OCI-LY3 (cell line): ENCODE measurements around the gene ZNF831.

Experiments
- H2AFZ ChIP-seq: fragments of 200-600, 300-600 bp; shearing (Covaris generic); 2 replicates; pipeline ENCODE4 v1.6.0; 2014; ENCODE audit warnings: antibody characterized with exemption, low read depth, low read length
- H3K27ac ChIP-seq: fragments of 200-600, 300-600 bp; sonication (generic); 2 replicates; pipeline ENCODE4 v1.5.1; 2014; ENCODE audit warnings: mild to moderate bottlenecking, low read length, moderate library complexity, mixed read lengths
- H3K27me3 ChIP-seq: fragments of 200-600, 300-600 bp; sonication (generic); 2 replicates; pipeline ENCODE4 v1.6.1; 2014; ENCODE audit warnings: low read depth, low read length, mixed read lengths
- H3K36me3 ChIP-seq: fragments of 200-600, 300-600 bp; sonication (generic); replicated peaks from 2 replicates; pipeline ENCODE3; 2014; ENCODE audit warnings: low read depth, low read length, mixed read lengths
- H3K4me1 ChIP-seq: fragments of 300-600, 200-600 bp; sonication (generic); 2 replicates; pipeline ENCODE4 v1.6.1; 2014; ENCODE audit warnings: low read length, mixed read lengths
- H3K4me2 ChIP-seq: fragments of 200-600, 300-600 bp; sonication (generic); 2 replicates; pipeline ENCODE4 v1.6.1; 2014; ENCODE audit warnings: low read length, mixed read lengths
- H3K4me3 ChIP-seq: fragments of 300-600, 200-600 bp; sonication (generic); 2 replicates; pipeline ENCODE4 v1.5.1; 2014; ENCODE audit warnings: antibody characterized with exemption, mild to moderate bottlenecking, low read length, moderate library complexity
- H3K79me2 ChIP-seq: fragments of 300-600, 200-600 bp; shearing (Covaris generic); 2 replicates; pipeline ENCODE4 v1.6.1; 2014; ENCODE audit warnings: mild to moderate bottlenecking, low read length, mixed read lengths
- H3K9ac ChIP-seq: fragments of 300-600, 200-600 bp; shearing (Covaris generic); 2 replicates; pipeline ENCODE4 v1.6.0; 2014; ENCODE audit warnings: mild to moderate bottlenecking, low read length, moderate library complexity
- H3K9me3 ChIP-seq: fragments of 200-600, 300-600 bp; shearing (Covaris generic); 2 replicates; pipeline ENCODE4 v1.6.1; 2014; ENCODE audit warnings: low read length, mixed read lengths; ENCODE audit not compliant: insufficient read depth
- H4K20me1 ChIP-seq: fragments of 200-600, 300-600 bp; sonication (generic); 2 replicates; pipeline ENCODE4 v1.6.1; 2016; ENCODE audit warnings: low read length, mixed read lengths; ENCODE audit not compliant: insufficient read depth
- CTCF ChIP-seq: fragments of 200-600, 300-600 bp; sonication (generic); IDR thresholded peaks from 2 replicates; pipeline ENCODE4 v1.5.1; 2014; ENCODE audit warnings: antibody characterized with exemption, low read length, low read depth
- EZH2phosphoT487 ChIP-seq: fragments of 200-600 bp; shearing (Covaris generic); IDR thresholded peaks from 2 replicates; pipeline ENCODE4 v1.6.1; 2018; ENCODE audit warnings: antibody characterized with exemption, mixed run types, low read depth

Gene ZNF831

DNA sequence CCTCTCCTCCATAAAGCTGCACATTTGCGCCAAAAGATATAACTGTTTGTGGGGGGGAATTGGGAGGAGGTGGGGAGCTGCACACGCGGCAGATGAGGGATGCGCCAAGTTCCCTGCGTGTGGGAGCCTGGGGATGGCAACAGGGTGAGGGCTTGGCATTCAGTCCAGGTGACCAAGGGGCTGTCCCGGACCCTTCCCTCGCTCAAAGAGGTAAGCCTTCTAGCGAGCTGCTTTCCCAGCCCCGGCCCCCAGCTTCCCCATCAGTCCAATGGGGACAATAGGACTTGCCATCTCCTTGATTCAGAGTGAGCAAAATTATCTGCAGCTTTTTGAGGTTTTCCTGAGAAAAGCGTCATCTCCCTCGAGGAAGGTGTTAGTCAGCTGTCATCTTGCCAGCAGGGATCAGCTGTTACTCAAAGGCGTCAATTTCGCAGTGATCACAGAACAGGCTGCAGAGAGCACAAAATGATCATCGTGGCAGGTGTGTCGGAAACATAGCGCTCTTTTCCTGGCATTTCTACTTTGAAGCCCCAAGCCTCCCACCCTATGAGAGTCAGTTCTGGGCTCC is 21.3 kb downstream of the ZNF831 start:
- H3K9ac ChIP-seq: no peak overlapping the region
- no peak overlapping the region for H3K4me2 ChIP-seq
- no peaks in the 10 kb centered on the region for H3K36me3 ChIP-seq
- H3K27ac ChIP-seq: no peak overlapping the region
- no peak overlapping the region for H2AFZ ChIP-seq
- peaks cover 10% of the 10 kb centered on the region; the same call in 1 of the 2 replicates for H3K27me3 ChIP-seq
- no peak for TF ChIP-seq EZH2phosphoT487
- TF ChIP-seq CTCF: no peak
- H3K4me3 ChIP-seq: no peak overlapping the region
- H4K20me1 ChIP-seq: no peaks in the 10 kb centered on the region
- peaks cover 6% of the 10 kb centered on the region; the same call in 1 of the 2 replicates for H3K4me1 ChIP-seq
- no peaks in the 10 kb centered on the region for H3K79me2 ChIP-seq
- H3K9me3 ChIP-seq: no peaks in the 10 kb centered on the region

GRCh38 chr20:59185809-59186208 is 22.2 kb downstream of the ZNF831 start:
- Histone ChIP-seq H3K9me3 (no peaks in the 10 kb centered on the region), H3K79me2 (no peaks in the 10 kb centered on the region), H3K4me2 (no peak overlapping the region), H3K27me3 (peaks cover 12% of the 10 kb centered on the region; the same call in 1 of the 2 replicates), H3K36me3 (no peaks in the 10 kb centered on the region), H3K27ac (no peak overlapping the region), H3K4me1 (peaks cover 6% of the 10 kb centered on the region; the same call in 1 of the 2 replicates), H3K4me3 (no peak overlapping the region), H3K9ac (no peak overlapping the region), H2AFZ (no peak overlapping the region), H4K20me1 (no peaks in the 10 kb centered on the region)
- TF ChIP-seq CTCF: no peak
- no peak for TF ChIP-seq EZH2phosphoT487

DNA sequence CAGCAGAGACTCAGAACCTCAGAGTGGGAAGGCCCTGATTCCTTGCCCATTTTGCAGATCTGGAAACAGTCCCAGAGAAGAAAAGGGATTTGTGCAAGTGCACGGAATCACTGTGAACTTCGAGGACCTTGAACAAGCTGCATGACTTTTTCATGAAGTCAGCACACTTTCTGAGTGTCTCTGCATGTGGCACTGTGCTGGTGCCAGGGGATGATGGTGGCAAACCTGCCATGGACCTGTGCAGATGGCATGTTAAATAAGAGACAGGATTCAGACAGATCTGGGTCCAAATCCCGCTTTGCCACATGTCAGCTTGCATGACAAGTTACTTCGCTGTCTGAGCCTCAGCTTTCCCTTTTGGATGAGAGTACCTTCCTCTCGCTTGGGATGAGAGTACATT is 26.8 kb downstream of the ZNF831 start:
- Histone ChIP-seq H3K9ac (no peak overlapping the region), H3K9me3 (no peaks in the 10 kb centered on the region), H4K20me1 (no peaks in the 10 kb centered on the region), H3K36me3 (no peaks in the 10 kb centered on the region), H3K27ac (no peak overlapping the region), H3K79me2 (no peaks in the 10 kb centered on the region), H3K27me3 (peaks cover 16% of the 10 kb centered on the region), H3K4me3 (no peak overlapping the region), H2AFZ (no peak overlapping the region), H3K4me1 (no peaks in the 10 kb centered on the region), H3K4me2 (no peak overlapping the region)
- no peak for TF ChIP-seq CTCF
- TF ChIP-seq EZH2phosphoT487: no peak

DNA sequence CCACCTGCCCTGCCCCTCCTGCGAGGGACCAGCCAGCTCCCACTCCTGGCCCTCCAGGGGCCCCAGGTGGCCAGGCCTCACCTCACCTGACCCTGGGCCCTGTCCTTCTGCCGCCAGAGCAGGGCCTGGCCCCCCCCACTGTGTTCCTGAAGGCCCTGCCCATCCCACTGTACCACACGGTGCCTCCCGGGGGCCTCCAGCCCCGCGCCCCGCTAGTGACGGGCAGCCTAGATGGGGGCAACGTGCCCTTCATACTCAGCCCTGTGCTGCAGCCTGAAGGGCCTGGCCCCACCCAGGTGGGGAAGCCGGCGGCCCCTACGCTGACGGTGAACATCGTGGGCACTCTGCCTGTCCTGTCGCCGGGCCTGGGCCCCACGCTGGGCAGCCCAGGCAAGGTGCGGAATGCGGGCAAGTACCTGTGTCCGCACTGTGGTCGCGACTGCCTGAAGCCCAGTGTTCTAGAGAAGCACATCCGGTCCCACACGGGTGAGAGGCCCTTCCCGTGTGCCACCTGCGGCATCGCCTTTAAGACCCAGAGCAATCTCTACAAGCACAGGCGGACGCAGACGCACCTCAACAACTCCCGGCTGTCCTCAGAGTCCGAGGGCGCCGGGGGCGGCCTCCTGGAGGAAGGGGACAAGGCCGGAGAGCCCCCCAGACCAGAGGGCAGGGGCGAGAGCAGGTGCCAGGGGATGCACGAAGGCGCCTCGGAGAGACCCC is 27.6 kb downstream of the ZNF831 start:
- H3K9ac ChIP-seq: no peak overlapping the region
- H3K4me1 ChIP-seq: no peaks in the 10 kb centered on the region
- no peaks in the 10 kb centered on the region for H3K79me2 ChIP-seq
- H3K9me3 ChIP-seq: no peaks in the 10 kb centered on the region
- H4K20me1 ChIP-seq: no peaks in the 10 kb centered on the region
- no peak overlapping the region for H3K4me3 ChIP-seq
- no peak for TF ChIP-seq CTCF
- no peak overlapping the region for H2AFZ ChIP-seq
- H3K27me3 ChIP-seq: peaks cover 23% of the 10 kb centered on the region
- no peak overlapping the region for H3K27ac ChIP-seq
- H3K36me3 ChIP-seq: no peaks in the 10 kb centered on the region
- H3K4me2 ChIP-seq: no peak overlapping the region
